Tibial artery (tissue), 4 donors: ENCODE measurements around the gene KCND2.

Experiments used
- DNase-seq, 2 donors: peaks; one replicate each; pipeline ENCODE4 v3.0.0-alpha.2; 2019
- H3K27ac ChIP-seq, 2 donors: fragments of 200-600 bp; sonication (generic) in 1 of 2; 1 replicate in 1 of 2; 2 replicates in 1 of 2; pipeline ENCODE4 v1.5.1; 2018 to 2019; ENCODE audit warnings: mild to moderate bottlenecking in 1 of 2
- H3K27me3 ChIP-seq, 2 donors: fragments of 200-600 bp; sonication (generic) in 1 of 2; one replicate each; pipeline versions ENCODE4 v1.5.1 to v1.6.0; 2016 to 2019
- H3K36me3 ChIP-seq, 3 donors: fragments of 200-600 bp; sonication (generic) in 2 of 3; one replicate each; pipeline ENCODE4 v1.5.1; 2016 to 2019; ENCODE audit warnings: mild to moderate bottlenecking in 2 of 3
- H3K4me1 ChIP-seq, 4 donors: fragments of 200-600 bp; sonication (generic) in 2 of 4; 1 replicate in 3 of 4; 2 replicates in 1 of 4; pipeline ENCODE4 v1.5.1; 2016 to 2019
- H3K4me3 ChIP-seq, 2 donors: fragments of 200-600 bp; sonication (generic) in 1 of 2; 1 replicate in 1 of 2; 2 replicates in 1 of 2; pipeline ENCODE4 v1.5.1; 2018 to 2019; ENCODE audit warnings: mild to moderate bottlenecking in 2 of 2
- H3K9me3 ChIP-seq, 3 donors: fragments of 200-600 bp; sonication (generic) in 1 of 3; one replicate each; pipeline ENCODE4 v1.5.1; 2016 to 2019
- intact Hi-C: fragments of 100-400 bp; cut with DNase I; formaldehyde crosslinking; loops from one replicate; pipeline ENCODE4 v1.15.0; 2023; ENCODE audit warnings: low total_unique reads
- TF ChIP-seq, protein P1 (sequence below), 2 experiments: fragments of 200-600 bp in 1 of 2; fragments of 450-650 bp in 1 of 2; IDR thresholded peaks; one replicate each; pipeline ENCODE4 v1.5.1; 2017 to 2019; ENCODE audit warnings: antibody characterized with exemption in 2 of 2, mild to moderate bottlenecking in 1 of 2, moderate library complexity in 1 of 2

Gene KCND2

DNA sequence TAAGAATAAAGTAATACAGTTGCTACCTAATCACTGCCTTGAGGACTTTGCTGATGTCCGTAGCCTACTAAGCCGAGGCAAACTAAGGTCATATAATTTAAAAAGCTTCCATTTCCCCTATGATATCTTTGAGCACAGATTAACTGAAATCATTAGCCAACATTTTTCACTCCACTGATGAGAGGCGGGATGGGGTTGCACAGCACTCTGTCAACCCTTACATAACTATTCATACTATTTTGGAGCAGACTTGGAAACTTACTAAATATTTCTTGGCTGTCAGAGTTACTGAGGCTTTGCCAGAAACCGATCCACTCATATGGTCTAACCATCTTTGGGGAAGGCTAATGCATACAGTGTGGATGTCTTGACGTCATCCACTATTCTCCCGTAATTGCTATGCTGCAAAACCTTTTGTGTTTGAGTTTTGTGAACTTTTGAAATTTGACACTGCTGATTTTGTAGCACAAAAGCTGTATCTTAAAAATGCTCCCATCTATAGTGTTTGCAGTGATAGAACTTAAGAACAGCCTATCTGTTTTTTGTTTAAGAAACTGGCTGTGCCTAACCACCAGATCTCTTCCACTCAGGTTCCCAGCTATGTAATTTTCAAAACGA is 336.3 kb downstream of the KCND2 start:
- no peaks in the 10 kb centered on the region for H3K27me3 ChIP-seq
- intact Hi-C loops = no loop called here
- no peaks in the 10 kb centered on the region for H3K36me3 ChIP-seq
- no peak overlapping the region for H3K27ac ChIP-seq
- H3K9me3 ChIP-seq = no peaks in the 10 kb centered on the region
- no peaks in the 10 kb centered on the region for H3K4me1 ChIP-seq
- no peak for DNase-seq
- TF ChIP-seq, protein P1, sequence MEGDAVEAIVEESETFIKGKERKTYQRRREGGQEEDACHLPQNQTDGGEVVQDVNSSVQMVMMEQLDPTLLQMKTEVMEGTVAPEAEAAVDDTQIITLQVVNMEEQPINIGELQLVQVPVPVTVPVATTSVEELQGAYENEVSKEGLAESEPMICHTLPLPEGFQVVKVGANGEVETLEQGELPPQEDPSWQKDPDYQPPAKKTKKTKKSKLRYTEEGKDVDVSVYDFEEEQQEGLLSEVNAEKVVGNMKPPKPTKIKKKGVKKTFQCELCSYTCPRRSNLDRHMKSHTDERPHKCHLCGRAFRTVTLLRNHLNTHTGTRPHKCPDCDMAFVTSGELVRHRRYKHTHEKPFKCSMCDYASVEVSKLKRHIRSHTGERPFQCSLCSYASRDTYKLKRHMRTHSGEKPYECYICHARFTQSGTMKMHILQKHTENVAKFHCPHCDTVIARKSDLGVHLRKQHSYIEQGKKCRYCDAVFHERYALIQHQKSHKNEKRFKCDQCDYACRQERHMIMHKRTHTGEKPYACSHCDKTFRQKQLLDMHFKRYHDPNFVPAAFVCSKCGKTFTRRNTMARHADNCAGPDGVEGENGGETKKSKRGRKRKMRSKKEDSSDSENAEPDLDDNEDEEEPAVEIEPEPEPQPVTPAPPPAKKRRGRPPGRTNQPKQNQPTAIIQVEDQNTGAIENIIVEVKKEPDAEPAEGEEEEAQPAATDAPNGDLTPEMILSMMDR (IDR thresholded peaks at IDR 0.05) = no peak
- H3K4me3 ChIP-seq = no peak overlapping the region

DNA sequence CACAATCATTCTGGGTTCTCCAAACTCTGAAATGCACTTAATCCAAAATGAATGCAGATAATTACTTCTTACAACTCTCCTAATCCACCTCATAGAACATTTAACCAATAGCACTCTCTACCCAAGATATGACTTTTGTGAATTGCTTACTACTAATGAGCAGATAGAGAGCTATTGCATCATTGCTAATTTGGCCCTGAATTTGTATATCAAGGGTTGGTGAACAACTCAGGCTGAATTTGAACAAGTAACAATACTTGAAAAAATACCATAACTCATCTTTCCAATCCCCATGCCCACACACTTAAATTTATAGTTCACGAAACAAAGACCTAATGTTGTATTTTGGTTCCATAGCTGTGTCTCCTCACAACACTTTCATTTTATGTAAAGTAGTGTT is 339.0 kb downstream of the KCND2 start:
- TF ChIP-seq, protein P1 (IDR thresholded peaks at IDR 0.05) = no peak
- H3K27me3 ChIP-seq = no peaks in the 10 kb centered on the region
- H3K4me3 ChIP-seq = no peak overlapping the region
- no peak for DNase-seq
- H3K36me3 ChIP-seq = no peaks in the 10 kb centered on the region
- H3K9me3 ChIP-seq = no peaks in the 10 kb centered on the region
- H3K27ac ChIP-seq = no peak overlapping the region
- intact Hi-C loops = no loop called here
- no peaks in the 10 kb centered on the region for H3K4me1 ChIP-seq

DNA sequence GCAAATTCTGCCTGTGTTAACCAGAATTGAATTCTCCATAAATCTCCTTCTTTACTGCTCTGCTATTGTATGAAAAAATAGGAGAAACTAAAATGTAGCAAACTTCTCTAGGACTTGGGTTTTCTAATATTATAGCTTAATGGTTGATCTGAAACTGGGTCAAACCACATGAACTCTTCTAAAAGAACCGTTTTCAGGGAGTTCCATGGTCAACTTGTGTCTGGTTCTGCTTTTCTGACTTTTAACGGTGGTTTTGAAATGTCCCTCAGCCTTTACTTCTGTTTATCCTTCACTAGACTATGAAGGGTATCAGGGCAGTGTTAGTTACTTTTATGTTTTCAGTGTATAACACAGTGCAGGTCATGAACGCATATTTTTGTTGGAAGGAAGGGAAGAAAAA is 342.7 kb downstream of the KCND2 start:
- Histone ChIP-seq H3K4me3 (no peak overlapping the region), H3K36me3 (no peaks in the 10 kb centered on the region), H3K27me3 (no peaks in the 10 kb centered on the region), H3K9me3 (no peaks in the 10 kb centered on the region), H3K27ac (no peak overlapping the region), H3K4me1 (no peaks in the 10 kb centered on the region)
- DNase-seq = no peak
- intact Hi-C loops = no loop called here
- TF ChIP-seq, protein P1 (IDR thresholded peaks at IDR 0.05) = no peak

DNA sequence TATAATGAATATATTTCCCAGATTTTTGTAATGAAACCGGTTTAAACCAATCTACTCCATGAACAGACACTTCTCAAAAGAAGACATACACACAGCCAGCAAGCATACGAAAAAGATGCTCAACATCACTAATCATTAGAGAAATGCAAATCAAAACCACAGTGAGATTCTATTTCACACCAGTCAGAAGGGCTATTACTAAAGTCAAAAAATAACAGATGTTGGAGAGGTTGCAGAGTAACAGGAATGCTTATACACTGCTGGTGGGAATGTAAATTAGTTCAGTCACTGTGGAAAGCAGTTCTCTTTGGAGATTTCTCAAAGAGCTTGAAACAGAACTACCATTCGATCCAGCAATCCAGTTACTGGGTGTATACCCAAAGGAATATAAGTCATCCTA is 344.3 kb downstream of the KCND2 start:
- Histone ChIP-seq H3K4me3 (no peak overlapping the region), H3K4me1 (no peaks in the 10 kb centered on the region), H3K27me3 (no peaks in the 10 kb centered on the region), H3K36me3 (no peaks in the 10 kb centered on the region), H3K27ac (no peak overlapping the region), H3K9me3 (no peaks in the 10 kb centered on the region)
- TF ChIP-seq, protein P1 (IDR thresholded peaks at IDR 0.05) = no peak
- DNase-seq = no peak
- intact Hi-C loops = no loop called here

DNA sequence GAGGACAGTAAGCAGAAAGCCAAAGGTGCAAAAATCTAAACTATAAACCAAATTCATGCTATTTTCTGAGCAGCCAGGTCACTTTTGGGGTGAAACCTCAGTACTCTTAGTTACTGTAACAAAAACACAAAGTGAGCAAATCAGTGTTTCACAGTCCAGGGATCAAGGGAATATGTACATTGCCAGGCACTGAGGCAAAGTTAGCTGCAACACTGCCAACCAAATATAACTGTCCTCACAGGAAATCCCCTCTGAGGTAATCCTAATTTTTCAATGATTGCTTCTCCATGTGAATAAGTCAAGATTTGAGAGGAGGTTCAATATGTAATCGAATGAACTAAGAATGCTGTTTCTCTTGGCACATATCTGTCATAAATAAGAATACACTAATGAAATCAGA is 355.3 kb downstream of the KCND2 start:
- TF ChIP-seq, protein P1 (IDR thresholded peaks at IDR 0.05) = no peak
- Histone ChIP-seq H3K27me3 (no peaks in the 10 kb centered on the region), H3K4me3 (no peak overlapping the region), H3K27ac (no peak overlapping the region), H3K9me3 (no peaks in the 10 kb centered on the region), H3K4me1 (no peaks in the 10 kb centered on the region), H3K36me3 (no peaks in the 10 kb centered on the region)
- intact Hi-C loops = no loop called here
- DNase-seq = no peak

DNA sequence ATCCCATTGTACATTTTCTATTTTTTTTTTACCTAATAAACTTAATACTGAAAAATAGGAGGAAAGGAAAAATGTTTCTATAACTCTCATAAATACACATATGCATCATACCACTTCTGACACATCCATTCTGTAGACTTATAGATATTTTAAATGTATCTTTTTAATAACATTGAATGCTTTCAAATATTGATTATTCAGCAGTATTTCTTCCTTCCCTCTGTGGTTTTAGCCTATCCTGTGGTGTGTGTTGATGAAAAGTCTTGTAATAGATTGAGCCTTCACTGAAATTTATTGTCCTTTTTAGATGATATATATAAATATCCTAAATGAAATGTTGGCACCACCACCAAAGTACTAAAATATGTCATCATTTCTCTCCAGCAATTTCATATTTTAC is 366.9 kb downstream of the KCND2 start:
- Histone ChIP-seq H3K27me3 (no peaks in the 10 kb centered on the region), H3K27ac (no peak overlapping the region), H3K9me3 (no peaks in the 10 kb centered on the region), H3K36me3 (no peaks in the 10 kb centered on the region), H3K4me1 (no peaks in the 10 kb centered on the region), H3K4me3 (no peak overlapping the region)
- DNase-seq = no peak
- intact Hi-C loops = no loop called here
- TF ChIP-seq, protein P1 (IDR thresholded peaks at IDR 0.05) = no peak
